Mucosa of gallbladder (tissue), 1 donor: ENCODE data around the gene ARHGEF1. TPM values are rescaled to one million over a fixed set of nuclear protein-coding genes. Genes with fewer than 3 reads are reported as not detected.
"Not testable (repeated sequence)": the region's sequence is repeated elsewhere in the genome, so short reads cannot be mapped to it uniquely, and the experiment has no call there.

ENCODE experiments used
- DNase-seq: peaks from one replicate; pipeline ENCODE4 v3.0.0-alpha.2; 2020; ENCODE audit warnings: low spot score
- total RNA-seq: library from RNA; stranded (reverse); gene quantifications from one replicate; pipeline ENCODE4 v1.2.1, GENCODE V29; 2021
- donor health status: DM: no; HTN: no; CAD: no.

ARHGEF1 gene
- total RNA-seq, 1 donor from 2014 or later, result 115 TPM

DNA sequence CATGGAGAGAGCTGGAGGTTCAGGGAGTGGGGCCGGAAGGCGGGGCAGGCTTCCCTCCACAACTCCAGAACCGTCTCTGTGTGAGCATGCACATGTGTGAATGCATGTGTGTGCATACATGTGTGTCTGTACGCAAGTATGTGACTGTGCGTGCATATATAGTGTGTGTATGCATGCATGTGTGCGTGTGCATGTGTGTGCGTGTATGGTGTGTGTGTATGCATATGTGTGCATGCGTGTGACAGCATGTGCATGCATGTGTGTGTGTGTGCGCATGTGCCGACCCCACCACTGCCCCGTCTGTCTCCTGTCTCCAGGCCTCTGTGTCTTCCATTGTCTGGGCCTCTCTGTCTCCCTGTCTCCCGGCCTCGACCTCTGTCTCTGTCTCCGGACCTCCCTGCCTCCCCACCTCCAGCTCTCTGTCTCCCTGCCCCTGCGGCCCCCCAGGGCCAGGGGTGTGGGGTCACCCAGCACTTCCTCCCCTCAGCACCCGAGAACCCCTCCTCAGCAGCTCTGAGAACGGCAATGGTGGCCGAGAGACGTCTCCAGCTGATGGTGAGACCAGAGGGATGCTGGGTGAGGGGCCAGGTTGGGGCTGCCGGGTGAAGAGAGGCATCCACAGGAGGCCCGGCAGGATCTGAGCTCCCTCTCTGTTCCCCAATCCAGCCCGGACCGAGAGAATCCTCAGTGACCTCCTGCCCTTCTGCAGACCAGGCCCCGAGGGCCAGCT lies 22.5 kb downstream of the ARHGEF1 start:
- no peak for DNase-seq

GRCh38 chr19:41906271-41906670 lies 23.3 kb downstream of the ARHGEF1 start:
- DNase-seq, result no peak

DNA sequence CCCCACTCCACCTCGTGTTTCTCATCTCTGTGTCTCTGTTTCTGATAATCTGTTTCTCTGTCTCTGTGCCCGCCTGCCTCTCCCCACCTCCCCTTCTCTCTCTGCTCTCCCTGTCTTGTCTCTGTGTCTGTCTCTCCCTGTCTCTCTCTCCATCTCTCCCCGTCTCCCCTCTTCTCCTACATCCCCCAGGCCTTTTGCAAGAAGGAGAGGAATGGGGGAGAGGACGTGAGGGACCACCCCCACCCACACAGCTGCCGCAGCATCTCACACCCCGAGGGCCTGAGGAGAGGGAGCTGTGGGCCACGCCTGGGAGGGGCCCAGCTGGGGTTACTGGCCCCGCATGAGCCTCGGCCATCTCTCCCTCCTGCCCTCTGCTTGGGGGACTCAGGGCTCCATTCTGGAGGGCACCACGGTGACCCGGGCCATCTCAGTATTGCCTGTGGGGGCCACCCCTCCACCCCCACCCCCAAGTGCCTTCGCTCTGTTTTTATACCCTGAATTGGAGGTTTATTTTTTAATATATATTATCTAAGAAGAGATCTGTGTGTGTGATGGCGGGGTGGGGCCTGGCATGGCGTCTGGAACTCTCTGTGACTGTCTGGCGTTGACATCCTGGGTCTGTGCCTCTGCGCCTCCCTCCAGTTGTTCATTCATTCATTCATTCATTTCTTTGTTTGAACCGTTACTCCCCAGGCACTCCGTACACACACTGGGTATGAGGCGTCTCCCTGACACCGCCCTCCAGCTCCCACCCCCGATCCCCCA lies 24.1 kb downstream of the ARHGEF1 start:
- no peak for DNase-seq

DNA sequence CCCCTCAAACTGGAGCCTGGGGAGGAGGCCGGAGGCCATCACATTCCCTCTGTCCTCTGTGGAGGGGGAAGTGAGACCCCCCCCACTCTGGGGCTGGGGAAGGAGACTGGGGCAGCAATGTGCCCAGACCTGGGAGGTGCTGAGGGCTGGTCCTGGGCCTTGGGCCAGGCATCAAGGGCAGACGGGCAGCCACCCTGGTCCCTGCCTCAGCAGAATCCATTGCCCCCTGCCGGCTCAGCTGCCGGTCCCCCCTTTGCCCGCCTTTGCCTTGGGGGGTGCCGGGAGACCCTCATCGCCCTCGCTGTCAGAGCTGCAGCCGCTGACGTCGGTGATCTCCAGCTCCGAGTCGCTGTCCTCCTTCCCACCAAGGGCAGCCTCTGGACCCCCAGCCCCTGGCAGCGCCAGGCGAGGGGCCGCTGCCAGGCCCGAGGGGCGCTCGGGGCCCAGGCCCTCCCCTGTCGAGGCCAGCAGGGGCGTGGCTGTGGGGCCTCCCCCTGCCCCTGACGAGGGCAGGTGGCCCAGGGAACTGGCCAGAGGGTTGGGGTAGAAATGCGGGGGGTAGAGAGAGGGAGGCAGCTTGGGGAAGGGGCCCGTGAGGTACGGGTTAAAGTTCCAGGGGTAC lies 25.1 kb downstream of the ARHGEF1 start:
- no peak for DNase-seq

GRCh38 chr19:41908724-41909464 lies 25.9 kb downstream of the ARHGEF1 start:
- no peak for DNase-seq

GRCh38 chr19:41909706-41910105 lies 26.7 kb downstream of the ARHGEF1 start:
- no peak for DNase-seq

- no peak for DNase-seq
Measured at GRCh38 chr19:41910240-41910991, 27.4 kb downstream of the ARHGEF1 start.

DNA sequence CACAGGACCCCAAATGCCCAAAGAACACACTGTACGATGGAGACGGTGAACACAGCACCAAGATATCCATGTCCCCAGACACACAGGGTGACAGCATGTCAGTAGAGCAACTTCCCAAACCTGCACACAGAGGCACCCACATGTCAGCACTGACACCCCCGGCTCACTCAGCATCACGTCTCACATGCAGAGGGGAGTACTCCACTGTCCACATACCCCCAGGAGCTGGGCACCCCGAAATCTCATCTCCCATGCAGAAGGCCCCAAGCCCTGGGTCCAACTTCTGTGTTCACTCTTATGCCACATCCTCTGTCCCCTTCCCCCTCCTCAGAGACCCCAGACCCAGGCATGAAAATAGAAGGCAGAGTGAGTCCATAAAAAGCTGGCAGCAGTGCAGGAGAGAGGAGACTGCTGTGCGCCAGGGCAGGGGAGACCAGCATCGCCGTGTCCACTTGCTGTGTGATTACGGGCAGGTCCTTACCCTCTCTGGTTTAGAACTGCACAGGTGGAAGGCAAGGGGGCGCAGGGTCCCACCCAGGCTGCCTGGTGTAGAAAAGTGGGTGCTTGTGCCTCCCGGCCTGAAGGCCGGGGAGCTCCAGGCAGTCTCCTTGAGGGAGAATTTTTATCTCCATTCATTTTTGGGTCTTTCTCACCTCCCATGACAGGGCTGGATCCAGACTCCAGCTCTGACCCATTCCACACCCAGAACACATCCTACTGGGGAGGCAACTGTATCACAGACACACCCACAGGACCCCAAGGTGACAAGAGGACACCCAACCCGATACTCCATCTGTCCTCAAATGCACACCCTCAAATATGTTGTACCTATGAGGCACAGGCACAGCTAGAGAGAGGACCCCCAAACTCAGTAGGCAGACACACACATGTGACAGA lies 28.3 kb downstream of the ARHGEF1 start:
- no peak for DNase-seq

DNA sequence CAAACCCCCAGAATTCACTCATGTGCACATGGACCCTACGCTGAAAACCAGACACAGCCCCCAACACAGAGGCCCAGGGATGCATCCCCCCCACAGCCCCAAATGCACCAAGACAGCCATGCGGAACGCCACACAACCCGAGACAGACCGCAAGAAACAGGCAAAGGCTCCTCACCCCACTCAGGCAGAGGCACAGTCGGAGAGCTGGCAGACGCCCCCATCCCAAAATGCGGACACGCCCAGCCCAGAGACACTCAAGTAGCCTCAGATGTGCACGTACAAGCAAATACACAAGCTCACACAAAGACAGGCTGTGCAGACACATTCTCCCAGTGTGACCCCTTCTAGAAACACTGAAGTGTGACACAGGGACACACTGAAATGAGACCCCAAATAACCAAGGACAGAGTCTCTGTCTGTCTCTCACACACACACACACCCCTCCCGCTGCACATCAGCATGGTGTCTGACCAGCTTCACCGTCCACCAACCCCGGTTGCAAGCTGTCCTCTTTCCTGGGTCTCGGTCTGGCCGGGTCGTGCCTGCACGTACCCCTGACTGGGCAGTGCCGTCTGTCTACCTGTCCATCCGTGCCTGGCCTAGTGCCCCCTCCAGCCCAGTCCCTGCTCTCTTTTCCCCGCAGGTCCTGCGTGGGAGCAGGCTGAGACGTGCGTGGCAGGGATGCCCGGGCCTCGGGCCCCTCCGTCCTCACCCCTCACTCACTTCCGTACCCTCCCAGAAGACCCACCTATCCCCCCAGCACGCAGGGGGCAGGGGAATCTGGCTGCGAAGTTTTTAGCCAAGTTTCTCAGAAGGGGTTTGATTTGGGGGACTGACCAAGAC lies 29.1 kb downstream of the ARHGEF1 start:
- DNase-seq, result no peak

GRCh38 chr19:41912899-41913537 lies 30.0 kb downstream of the ARHGEF1 start:
- DNase-seq, result no peak

DNA sequence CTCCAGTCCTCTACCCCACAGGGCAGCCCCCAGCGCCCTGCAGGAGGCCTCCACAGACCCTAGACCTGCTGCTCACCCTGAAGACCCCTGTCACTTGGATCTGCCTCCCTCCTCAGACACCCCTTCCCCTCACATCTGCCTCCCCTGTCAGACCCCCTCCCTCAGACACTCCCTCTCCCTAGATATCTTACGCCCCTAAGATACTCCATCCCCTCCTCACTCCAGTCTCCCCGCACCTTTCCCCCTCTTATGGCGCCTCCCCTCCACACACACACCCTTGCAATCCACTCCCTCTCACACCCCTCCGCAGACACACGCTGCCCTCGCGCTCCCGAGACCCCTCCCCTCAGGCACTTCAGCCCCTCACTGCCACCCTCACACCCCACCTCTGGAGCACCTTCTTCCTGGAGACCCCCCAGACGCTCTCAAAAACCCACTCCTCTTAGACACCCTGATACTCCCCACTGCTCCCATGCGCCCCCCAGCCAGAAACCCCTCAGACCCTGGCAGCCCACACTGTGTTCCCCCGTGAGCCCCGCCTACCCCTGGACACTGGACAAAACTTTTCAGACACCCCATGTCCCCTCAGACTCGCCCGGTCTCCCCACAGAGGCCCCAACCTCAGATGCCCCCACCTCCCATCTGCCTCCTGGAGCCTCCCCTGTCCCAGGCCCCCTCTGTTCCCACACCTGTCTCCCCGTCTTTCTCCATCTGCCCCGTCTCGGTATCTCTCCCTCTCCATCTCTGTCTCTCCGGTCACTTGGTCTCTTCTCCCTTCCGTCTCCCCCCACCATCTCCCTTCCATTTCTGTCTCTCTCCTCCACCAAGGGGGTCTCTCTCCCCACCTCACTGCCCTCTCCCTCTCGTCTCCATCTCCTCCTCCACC lies 30.8 kb downstream of the ARHGEF1 start:
- no peak for DNase-seq

- not testable (repeated sequence) for DNase-seq
Measured at GRCh38 chr19:41914424-41914834, 31.4 kb downstream of the ARHGEF1 start.

GRCh38 chr19:41915021-41915775 lies 32.2 kb downstream of the ARHGEF1 start:
- no peak for DNase-seq

DNA sequence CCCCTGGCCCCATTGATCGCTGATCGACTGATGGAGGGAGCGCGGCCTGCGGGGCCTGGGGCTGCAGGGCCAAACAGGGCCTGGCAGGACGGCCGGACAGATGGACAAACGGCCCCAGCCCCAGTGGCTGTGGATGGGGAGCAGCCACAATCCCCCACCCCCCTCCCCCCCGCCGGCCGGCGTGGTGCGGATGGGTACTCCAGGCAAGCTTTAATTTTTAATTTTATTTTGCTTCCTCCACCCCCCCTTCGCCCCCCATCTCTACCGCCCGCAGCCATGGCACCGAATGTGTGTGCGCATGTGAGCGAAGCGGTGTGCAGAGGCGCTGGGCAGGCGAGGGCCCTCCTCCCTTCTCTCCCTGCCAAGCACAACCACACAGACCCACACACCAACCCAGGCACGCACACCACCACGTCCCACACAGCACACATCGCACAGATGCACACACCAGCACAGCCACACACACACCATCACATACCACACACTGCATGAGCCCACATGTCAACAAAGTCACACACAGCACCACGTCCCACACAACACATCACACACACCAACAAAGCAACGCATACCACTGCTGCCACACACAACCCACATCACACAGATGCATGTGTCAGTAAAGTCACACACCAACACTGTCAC lies 32.9 kb downstream of the ARHGEF1 start:
- DNase-seq, result no peak

DNA sequence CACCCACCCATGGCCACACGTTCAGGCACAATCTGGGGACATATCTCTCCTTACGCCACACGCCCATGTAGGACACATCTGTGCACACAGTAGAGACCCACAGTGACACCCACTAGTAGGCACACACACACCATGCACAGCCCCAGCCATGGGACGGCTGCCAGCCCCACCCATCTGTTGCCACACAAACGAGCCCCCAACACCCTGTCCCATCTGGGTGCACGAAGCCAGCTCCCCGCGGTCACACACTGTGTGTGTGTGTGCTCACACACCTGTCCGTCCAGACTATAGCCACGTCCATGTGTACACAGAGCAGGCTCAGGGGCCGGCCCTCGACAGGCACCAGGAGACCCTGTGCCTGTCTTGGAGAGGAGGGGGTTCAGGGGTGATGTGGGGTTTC lies 34.7 kb downstream of the ARHGEF1 start:
- no peak for DNase-seq

- DNase-seq, result no peak
Measured at GRCh38 chr19:41918095-41918494, 35.1 kb downstream of the ARHGEF1 start.
